ENCODE results near the gene PLD5.
"Not testable (repeated sequence)": the region's sequence is repeated elsewhere in the genome, so short reads cannot be mapped to it uniquely, and the experiment has no call there.

Gene PLD5

DNA sequence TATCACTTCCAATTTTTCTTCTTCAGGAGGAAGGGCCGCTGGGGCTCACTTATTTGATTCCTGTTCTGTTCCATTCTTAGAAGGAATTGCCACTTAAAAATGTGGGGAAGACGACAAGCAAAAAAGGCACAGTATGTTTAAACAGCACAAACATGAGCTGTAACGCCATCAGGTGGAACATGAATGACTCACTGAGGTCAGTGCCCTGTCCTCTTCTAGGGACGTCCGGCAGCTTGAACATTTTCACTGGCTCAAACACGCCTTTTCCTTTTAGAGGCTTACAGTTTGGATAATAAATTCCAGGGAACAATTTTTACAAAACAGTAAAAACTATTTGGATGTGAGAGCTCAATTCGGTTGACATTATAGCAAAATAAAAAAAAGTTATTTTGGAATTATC, 260.1 kb downstream of the PLD5 start:
- not testable (repeated sequence) for DNase-seq

DNA sequence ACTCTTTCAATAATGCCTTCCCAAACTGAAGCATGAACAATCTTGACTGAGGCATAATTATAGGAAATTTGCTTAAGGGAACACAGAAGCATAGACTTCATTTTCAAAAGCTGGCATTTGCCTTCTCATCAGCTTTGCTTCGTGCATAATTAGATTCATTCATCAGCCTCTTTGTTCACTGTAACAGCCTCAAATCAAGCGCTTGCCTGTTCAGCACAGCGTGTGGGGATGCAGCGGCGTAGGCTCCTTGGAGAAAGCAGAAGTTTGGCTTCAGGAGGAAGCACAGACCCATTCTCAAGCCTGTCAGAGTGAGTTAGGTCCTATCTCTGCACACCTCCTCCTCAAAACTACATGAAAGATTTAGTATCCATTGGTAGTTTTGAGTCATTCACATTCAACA, 279.2 kb downstream of the PLD5 start:
- no peak for DNase-seq

DNA sequence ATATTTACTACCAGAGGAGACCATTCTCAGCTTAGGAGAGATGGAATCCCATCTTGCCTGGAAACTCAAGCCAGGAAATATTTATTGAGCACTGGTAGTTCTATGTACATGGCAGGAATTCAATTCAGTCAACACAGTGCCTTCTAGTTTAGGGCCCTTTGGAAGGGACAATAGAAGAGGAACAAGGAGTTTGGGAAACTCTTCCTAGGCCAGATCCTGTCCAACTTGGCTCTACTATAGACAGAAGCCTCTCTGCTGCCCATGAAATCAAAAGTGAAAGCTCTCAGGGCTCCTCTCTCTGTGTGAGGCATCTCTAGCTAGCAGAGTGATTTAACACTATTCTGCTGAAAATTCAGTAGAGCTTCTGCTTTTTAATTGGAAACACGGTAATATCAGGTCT, 281.0 kb downstream of the PLD5 start:
- no peak for DNase-seq

GRCh38 chr1:242242983-242243382, 281.5 kb downstream of the PLD5 start:
- no peak for DNase-seq

- no peak for DNase-seq
Measured at GRCh38 chr1:242241936-242242335, 282.6 kb downstream of the PLD5 start.

GRCh38 chr1:242240691-242241090, 283.8 kb downstream of the PLD5 start:
- no peak for DNase-seq

DNA sequence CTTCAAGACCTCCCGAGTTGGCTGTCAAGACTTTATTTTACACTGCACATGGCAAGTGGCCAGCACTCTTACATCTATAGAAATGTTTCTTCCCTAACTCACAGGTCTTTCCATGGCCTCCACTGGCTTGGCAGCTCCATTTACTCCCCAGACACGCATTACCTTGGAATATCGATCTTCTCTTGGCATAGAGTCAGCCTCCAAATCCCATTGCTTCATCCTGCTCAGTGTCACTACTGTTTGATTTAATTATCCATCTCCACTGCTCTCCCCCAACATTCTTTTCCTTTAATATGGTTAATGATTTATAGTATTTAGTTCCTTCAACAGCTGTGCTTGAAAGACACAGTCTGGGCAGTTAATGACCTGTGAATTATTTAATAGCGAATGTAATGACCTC, 284.4 kb downstream of the PLD5 start:
- DNase-seq, result no peak

- DNase-seq, result no peak
Measured at GRCh38 chr1:242239398-242239797, 285.1 kb downstream of the PLD5 start.

GRCh38 chr1:242237051-242237450, 287.4 kb downstream of the PLD5 start:
- DNase-seq, result no peak

- no peak for DNase-seq
Measured at GRCh38 chr1:242228991-242229390, 295.5 kb downstream of the PLD5 start.

DNA sequence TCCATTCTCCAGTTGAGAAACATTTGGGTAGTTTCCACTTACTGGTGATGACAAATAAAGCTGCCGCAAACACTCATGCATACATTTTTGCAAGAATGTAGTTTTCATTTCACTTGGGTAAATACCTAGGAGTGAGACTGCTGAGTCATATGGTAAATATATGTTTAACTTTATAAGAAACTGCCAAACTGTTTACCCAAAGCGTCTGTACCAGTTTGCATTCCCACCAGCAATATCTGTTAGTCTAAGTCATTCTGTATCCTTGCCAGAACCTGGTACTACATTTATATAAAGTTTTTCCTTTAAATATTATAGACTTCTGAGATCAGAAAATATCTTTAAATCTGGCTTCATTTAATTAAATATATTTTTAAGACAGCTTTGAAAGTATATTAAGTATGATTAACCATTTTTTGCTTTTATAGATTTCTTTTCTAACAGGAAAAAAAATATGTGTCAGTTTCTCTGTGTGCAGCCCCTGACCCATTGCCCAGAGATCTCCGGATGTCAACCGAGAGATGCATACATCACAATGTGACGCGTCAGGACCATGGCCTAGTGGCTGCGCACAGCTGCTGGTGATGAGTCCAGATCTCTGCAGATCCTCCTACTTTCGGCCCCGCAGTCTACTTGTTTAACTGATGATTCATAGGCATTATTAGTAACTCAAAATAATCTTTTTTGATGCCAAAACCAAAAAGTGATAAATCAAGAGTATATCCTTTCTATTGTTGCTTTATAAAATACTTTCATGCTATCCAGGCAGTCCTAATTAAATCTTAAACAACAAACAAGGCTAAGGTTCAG, 298.5 kb downstream of the PLD5 start:
- no peak for DNase-seq

DNA sequence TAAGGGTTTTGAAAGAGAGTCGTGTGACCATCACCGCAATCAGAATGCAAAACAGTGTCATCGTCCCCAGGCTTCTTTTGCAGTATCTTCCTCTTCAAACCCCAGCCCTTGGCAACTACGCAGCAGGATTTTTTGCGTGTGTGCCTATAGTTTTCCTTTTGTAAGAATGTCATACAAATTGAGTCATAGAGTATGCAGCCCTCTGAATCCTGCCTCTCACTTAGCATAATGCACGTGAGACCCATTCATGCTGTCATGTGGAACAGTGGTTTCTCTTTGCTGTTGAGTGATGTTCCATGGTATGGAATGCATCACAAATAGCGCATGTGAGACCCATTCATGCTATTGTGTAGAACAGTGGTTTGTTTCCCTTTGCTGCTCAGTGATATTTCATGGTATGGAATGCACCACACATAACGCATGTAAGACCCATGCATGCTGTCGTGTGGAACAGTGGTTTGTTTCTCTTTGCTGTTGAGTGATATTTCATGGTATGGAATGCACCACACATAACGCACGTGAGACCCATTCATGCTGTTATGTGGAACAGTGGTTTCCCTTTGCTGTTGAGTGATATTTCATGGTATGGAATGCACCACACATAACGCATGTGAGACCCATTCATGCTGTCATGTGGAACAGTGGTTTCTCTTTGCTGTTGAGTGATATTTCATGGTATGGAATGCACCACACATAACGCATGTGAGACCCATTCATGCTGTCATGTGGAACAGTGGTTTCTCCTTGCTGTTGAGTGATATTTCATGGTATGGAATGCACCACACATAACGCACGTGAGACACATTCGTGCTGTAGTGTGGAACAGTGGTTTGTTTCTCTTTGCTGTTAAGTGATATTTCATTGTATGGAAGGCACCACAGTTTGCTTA, 299.4 kb downstream of the PLD5 start:
- DNase-seq, result not testable (repeated sequence)

DNA sequence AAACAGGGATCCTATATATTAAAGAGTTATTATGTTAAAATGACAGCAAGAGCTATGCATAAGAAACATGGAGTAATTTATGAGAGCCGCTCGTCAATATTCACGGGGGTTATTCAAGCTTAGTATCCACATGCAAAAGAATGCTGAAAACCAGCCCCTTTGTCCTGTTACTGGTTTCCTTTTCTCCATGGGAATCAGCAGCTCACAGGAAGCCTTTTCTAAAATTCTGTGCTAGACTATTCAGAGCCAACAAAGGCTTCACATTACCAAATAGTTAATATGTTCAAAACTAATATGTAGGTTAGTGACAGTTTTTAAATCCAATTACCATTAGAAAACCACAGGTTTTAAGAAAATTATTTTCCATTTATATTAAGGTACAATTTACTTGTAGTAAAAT, 300.0 kb downstream of the PLD5 start:
- DNase-seq, result no peak

GRCh38 chr1:242219905-242220304, 304.6 kb downstream of the PLD5 start:
- no peak for DNase-seq

- no peak for DNase-seq
Measured at GRCh38 chr1:242219298-242219901, 305.1 kb downstream of the PLD5 start.

DNA sequence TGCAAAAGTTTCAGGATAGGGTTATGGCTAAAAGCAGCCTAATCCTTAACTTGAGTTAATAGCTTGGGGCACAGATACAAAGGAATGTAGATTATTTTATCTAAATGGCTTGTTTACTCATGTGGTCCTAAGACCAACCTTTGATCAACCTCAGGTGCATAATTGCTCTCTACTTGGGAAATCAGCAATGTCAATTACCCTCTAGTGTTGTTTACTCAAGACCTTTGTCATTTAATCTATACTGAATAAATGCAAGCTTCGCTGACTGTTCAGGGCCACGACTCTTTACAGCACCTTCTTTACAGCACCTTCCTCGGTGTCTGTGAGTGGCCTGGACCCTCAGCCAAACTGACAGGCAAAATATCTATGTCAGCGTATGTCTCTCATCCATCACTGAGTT, 308.1 kb downstream of the PLD5 start:
- DNase-seq, result no peak

DNA sequence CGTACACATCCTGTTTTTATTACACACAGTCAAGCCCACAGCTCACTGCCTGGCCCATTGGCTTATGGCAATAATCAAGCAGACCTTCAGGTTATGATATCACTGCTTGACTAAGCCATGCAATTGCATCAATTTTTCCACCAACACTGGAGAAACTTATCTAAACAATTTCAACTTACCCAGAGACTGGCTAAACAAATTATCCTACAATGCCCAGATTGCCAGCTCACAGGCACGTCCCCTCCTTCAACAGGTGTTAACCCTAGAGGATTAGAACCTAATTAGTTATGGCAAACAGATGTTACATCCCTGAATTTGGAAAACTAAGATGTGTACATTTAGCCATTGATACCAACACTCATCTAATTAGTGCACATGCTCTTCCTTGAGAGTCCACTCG, 310.0 kb downstream of the PLD5 start:
- not testable (repeated sequence) for DNase-seq

DNA sequence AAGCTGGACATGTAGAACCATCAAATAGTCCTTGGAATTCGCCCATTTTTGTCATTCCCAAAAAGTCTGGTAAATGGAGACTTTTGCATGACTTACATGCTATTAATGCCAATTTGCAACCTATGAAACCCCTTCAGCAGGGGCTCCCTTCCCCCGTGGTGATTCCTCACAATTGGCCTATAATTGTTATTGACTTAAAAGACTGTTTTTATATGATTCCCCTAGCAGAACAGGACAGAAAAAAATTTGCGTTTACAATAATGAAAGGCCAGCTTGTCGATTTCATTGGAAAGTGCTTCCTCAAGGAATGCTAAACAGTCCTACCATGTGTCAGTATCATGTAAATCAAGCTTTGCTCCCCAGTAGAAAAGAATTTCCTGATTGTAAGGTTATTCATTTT, 311.5 kb downstream of the PLD5 start:
- DNase-seq, result not testable (repeated sequence)

GRCh38 chr1:242212401-242212800, 312.1 kb downstream of the PLD5 start:
- DNase-seq, result no peak

DNA sequence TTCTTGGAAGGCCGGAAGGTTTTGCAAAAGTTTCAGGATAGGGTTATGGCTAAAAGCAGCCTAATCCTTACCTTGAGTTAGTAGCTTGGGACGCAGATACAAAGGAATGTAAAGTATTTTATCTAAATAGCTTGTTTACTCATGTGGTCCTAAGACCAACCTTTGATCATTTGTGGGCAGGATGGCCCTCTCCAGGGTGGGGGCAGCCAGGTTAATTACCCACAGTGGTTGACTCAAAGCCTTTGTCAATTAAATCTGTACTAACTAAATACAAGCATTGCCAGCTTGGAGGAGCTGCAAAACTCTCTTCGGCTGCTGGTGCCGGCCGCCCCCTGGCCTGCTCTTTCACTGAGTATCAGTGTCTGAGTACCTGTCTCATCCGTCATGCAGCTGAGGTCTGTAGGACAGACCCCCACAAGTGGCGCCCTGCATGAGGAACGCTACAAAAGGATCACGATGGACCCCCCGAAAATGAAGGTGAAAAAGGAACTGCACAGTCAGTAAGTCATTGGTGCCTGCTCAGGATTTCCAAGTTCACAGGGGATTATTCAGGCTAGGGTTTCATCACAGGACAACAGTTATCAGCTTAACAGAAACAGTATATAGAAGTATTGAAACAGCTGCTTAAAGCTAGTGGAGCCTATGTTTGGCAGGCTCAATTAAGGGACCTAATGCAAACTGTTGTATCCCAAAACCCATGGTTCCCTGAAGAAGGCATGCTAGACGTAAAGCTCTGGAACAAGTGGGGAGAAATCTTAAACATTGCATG, 313.1 kb downstream of the PLD5 start:
- DNase-seq, result no peak

DNA sequence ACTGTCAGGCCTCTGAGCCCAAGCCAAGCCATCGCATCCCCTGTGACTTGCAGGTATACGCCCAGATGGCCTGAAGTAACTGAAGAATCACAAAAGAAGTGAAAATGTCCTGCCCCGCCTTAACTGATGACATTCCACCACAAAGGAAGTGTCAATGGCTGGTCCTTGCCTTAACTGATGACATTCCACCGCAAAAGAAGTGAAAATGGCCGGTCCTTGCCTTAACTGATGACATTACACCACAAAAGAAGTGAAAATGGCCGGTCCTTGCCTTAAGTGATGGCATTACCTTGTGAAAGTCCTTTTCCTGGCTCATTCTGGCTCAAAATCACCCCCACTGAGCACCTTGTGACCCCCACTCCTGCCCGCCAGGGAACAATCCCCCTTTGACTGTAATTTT, 314.2 kb downstream of the PLD5 start:
- not testable (repeated sequence) for DNase-seq

GRCh38 chr1:242209063-242209462, 315.4 kb downstream of the PLD5 start:
- no peak for DNase-seq

DNA sequence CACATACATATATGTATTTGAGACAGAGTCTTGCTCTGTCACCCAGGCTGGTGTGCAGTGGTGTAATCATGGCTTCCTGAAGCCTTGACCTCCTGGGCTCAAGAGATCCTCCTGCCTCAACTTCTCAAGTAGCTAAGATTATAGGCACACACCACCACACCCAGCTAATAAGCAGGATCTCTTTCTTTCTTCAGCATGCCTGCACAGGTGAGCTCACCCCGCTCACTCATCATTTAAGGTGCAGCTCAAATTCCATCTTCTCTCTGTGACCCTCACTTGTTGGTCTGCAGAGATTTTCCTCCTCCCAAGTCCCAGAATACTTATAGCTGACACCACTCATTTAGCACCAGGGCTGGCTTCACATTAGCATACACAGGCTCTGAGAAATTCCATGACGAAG, 316.5 kb downstream of the PLD5 start:
- DNase-seq, result no peak
